ENCODE data around the gene MGAT3.

- TF ChIP-seq POLR2A (IDR thresholded peaks at IDR 0.05; ENCODE audit: control extremely low read depth in 1 of 2, low read depth in 2 of 2, low read length in 2 of 2) = no peak
- TF ChIP-seq CTCF (IDR thresholded peaks at IDR 0.05; ENCODE audit: control extremely low read depth in 1 of 3, insufficient read depth in 1 of 3, low read depth in 1 of 3, low read length in 3 of 3) = peak; percentile 87 to 91 (median 90)
- TF ChIP-seq POLR2AphosphoS5 (IDR thresholded peaks at IDR 0.05; ENCODE audit: low read depth, low read length) = no peak
- no peak for TF ChIP-seq ZNF274 (IDR thresholded peaks at IDR 0.05; ENCODE audit: borderline replicate concordance, extremely low read depth, low read length)
- TF ChIP-seq RAD21 (IDR thresholded peaks at IDR 0.05 in 1 of 2, conservative IDR thresholded peaks at IDR 0.05 in 1 of 2; ENCODE audit: low read depth in 2 of 2, low read length in 2 of 2) = peak; percentile 87 to 91
- TF ChIP-seq ATF3 (IDR thresholded peaks at IDR 0.05; ENCODE audit: insufficient read depth, low read depth, low read length) = 0 out of 2 replicates have a peak, but pooled peaks have one; percentile 11
- TF ChIP-seq RFX5 (IDR thresholded peaks at IDR 0.05; ENCODE audit: borderline replicate concordance, low read depth, low read length) = no peak
- no peak for TF ChIP-seq EZH2 (IDR thresholded peaks at IDR 0.05; ENCODE audit: low read depth, low read length, severe bottlenecking)
- TF ChIP-seq SAP30 (IDR thresholded peaks at IDR 0.05; ENCODE audit: insufficient read depth, insufficient replicate concordance, low read length) = no peak
- TF ChIP-seq EGR1 (IDR thresholded peaks at IDR 0.05; ENCODE audit: borderline replicate concordance, low read depth, low read length) = peak; percentile 48; the same call in 1 of the 2 replicates
- no peak for TF ChIP-seq HDAC2 (IDR thresholded peaks at IDR 0.05; ENCODE audit: borderline replicate concordance in 1 of 2, low read depth in 2 of 2, low read length in 2 of 2)
- no peak for TF ChIP-seq BRCA1 (IDR thresholded peaks at IDR 0.05; ENCODE audit: low read depth, low read length)
- TF ChIP-seq MAFK (IDR thresholded peaks at IDR 0.05; ENCODE audit: low read depth, low read length) = no peak
- TF ChIP-seq SIN3A (conservative IDR thresholded peaks at IDR 0.05 in 1 of 2, IDR thresholded peaks at IDR 0.05 in 1 of 2; ENCODE audit: low read depth in 1 of 2, low read length in 2 of 2) = peak in 1 of 2 experiments; percentile 78; a peak in 2 of 4 replicates
Measured at GRCh38 chr22:39534591-39535356, 78.0 kb downstream of the MGAT3 start.

All from H1 (cell line).